Body of pancreas (tissue), 4 donors: Measurements from ENCODE around the gene CHN1. TPM values are rescaled to one million over a fixed set of nuclear protein-coding genes. Genes with fewer than 3 reads are reported as not detected.

Experiments used
- ATAC-seq: fragments of 150-250 bp; one replicate; pipeline ENCODE4 v1.9.1; 2016
- DNase-seq, 4 donors: peaks; one replicate each; pipeline ENCODE4 v3.0.0-alpha.2; 2019
- H3K27ac ChIP-seq, 4 donors: fragments of 200-600 bp; sonication (generic); 1 replicate in 3 of 4; 2 replicates in 1 of 4; pipeline versions ENCODE4 v1.5.1 to v1.6.1; 2016 to 2019; ENCODE audit warnings: mild to moderate bottlenecking in 1 of 4, mixed read lengths in 1 of 4, moderate library complexity in 1 of 4
- H3K27me3 ChIP-seq, 2 donors: fragments of 200-600 bp; sonication (generic); one replicate each; pipeline ENCODE4 v1.6.0; 2016; ENCODE audit warnings: mild to moderate bottlenecking in 1 of 2
- H3K36me3 ChIP-seq, 2 donors: fragments of 200-600 bp; sonication (generic); replicated peaks in 1 of 2; 2 replicates each; pipeline ENCODE4 v1.5.1; 2016; ENCODE audit warnings: low read depth in 2 of 2; ENCODE audit not compliant: insufficient read depth in 1 of 2
- H3K4me1 ChIP-seq: fragments of 200-600 bp; sonication (generic); one replicate; pipeline ENCODE4 v1.6.0; 2016
- H3K4me3 ChIP-seq, 2 donors: fragments of 200-600 bp; sonication (generic); 1 replicate in 1 of 2; 2 replicates in 1 of 2; pipeline ENCODE4 v1.5.1; 2016 to 2019
- H3K9me3 ChIP-seq, 3 donors: fragments of 200-600 bp; sonication (generic); 1 replicate in 2 of 3; 2 replicates in 1 of 3; pipeline ENCODE4 v1.5.1; 2016
- POLR2A ChIP-seq, 3 donors: fragments of 450-650 bp; IDR thresholded peaks; one replicate each; pipeline ENCODE4 v1.6.1; 2016; ENCODE audit warnings: antibody characterized with exemption in 3 of 3, mild to moderate bottlenecking in 2 of 3
- WGBS, 2 donors: methylation state at CpG; one replicate each; pipeline ENCODE4 v1.1.5; 2017; 5-methylcytosine and 5-hydroxymethylcytosine counted together
- intact Hi-C: fragments of 100-400 bp; cut with DNase I; formaldehyde crosslinking; loops from one replicate; pipeline ENCODE4 v1.15.1; 2023
- total RNA-seq, 2 donors: library from RNA; depleted of rRNA; stranded (reverse); fragments of >200 nt; gene quantifications; one replicate each; pipeline ENCODE4 v1.1.0, GENCODE V29; 2016
- TF ChIP-seq, protein P1 (sequence below), 7 experiments: fragments of 450-650 bp in 4 of 7; fragments of 200-600 bp in 3 of 7; sonication (generic) in 3 of 7; IDR thresholded peaks; one replicate each; pipeline ENCODE4 v1.5.1; 2016 to 2019; ENCODE audit warnings: antibody characterized with exemption in 7 of 7

The CHN1 gene
- total RNA-seq, 2 donors from 2014 or later: 2.9 to 11.9 TPM

DNA sequence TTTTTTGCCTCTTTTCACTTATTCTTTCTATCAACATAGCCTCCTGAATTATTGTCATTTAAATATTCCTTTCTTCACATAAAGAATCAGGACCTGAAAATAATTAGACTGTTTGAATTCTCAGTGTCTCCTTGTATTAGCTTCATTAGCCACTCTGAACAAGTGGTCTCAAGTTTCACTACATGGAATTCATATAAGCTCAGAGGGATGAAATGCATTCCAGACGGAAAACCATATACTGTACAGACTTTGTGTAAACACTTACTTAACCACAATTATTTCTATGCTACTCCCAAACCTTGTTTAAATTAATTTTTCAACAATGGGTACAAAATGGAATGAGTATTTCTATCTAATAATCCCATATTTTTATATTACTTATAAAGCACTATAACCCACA, 53.4 kb downstream of the CHN1 start:
- H3K4me3 ChIP-seq: no peak overlapping the region
- no peak overlapping the region for H3K27ac ChIP-seq
- H3K9me3 ChIP-seq: no peaks in the 10 kb centered on the region
- no peaks in the 10 kb centered on the region for H3K36me3 ChIP-seq
- no peak for ATAC-seq
- no peaks in the 10 kb centered on the region for H3K27me3 ChIP-seq
- 77 to 93% methylated on average over 1 of the region's 1 CpG for WGBS, 2 donors
- no peaks in the 10 kb centered on the region for H3K4me1 ChIP-seq
- DNase-seq: no peak
- TF ChIP-seq, protein P1, sequence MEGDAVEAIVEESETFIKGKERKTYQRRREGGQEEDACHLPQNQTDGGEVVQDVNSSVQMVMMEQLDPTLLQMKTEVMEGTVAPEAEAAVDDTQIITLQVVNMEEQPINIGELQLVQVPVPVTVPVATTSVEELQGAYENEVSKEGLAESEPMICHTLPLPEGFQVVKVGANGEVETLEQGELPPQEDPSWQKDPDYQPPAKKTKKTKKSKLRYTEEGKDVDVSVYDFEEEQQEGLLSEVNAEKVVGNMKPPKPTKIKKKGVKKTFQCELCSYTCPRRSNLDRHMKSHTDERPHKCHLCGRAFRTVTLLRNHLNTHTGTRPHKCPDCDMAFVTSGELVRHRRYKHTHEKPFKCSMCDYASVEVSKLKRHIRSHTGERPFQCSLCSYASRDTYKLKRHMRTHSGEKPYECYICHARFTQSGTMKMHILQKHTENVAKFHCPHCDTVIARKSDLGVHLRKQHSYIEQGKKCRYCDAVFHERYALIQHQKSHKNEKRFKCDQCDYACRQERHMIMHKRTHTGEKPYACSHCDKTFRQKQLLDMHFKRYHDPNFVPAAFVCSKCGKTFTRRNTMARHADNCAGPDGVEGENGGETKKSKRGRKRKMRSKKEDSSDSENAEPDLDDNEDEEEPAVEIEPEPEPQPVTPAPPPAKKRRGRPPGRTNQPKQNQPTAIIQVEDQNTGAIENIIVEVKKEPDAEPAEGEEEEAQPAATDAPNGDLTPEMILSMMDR (IDR thresholded peaks at IDR 0.05): no peak
- TF ChIP-seq POLR2A (IDR thresholded peaks at IDR 0.05): no peak
- intact Hi-C loops: no loop called here

DNA sequence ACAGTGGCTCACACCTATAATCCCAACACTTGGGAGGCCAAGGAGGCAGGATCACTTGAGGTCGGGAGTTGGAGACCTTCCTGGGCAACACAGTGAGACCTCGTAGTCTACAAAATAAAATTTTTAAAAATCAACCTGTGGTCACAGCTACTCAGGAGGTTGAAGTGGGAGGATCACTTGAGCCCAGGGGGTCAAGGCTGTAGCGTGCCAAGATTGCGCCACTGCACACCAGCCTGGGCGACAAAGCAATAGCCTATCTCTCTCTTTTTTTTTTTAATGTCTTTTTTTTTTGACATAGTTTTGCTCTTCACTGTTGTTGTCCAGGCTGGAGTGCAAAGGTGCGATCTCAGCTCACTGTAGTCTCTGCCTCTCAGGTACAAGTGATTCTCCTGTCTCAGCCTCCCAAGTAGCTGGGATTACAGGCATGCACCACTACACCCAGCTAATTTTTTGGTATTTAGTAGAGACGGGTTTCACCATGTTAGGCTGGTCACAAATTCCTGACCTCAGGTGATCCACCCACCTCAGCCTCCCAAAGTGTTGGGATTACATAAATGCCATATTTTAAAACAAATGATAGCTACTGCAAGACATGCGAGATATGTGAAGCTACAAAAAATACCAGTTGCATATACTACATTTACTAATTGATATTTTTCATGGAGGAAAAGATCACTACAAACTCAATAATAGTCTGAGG, 55.0 kb downstream of the CHN1 start:
- Histone ChIP-seq H3K27me3 (no peaks in the 10 kb centered on the region), H3K9me3 (no peaks in the 10 kb centered on the region), H3K36me3 (no peaks in the 10 kb centered on the region), H3K27ac (no peak overlapping the region), H3K4me1 (no peaks in the 10 kb centered on the region), H3K4me3 (no peak overlapping the region)
- DNase-seq: no peak
- no peak for ATAC-seq
- intact Hi-C loops: no loop called here
- WGBS, 2 donors: 86 to 93% methylated on average over 8 of the region's 8 CpGs
- no peak for TF ChIP-seq POLR2A (IDR thresholded peaks at IDR 0.05)
- TF ChIP-seq, protein P1 (IDR thresholded peaks at IDR 0.05): no peak

DNA sequence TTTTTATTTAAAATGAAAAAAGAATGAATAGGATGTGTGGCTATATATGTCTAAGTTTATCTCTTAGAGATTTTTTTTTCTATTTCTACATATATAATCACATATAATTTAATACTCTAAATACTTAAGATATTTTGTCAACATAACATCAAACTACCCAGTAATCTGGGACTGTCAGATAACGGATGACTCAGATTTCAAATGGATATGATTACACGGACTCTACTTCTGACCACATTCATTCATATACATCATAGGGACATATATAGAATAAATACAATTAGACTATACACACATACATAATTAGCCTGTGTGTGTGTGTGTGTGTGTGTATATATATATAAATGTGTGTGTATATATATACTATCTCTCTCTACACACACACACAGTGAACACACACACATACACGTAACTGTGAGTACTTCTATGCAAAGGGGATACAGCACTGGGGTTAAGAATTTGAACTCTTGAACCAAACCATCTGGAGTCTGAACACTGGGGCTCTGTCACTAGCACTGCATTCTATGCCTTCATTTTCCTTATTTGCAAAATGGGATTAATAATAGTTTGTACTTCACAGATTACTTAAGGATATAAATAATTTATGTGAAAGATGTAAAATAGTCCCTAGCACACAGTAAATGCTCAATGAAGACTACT, 59.5 kb downstream of the CHN1 start:
- TF ChIP-seq, protein P1 (IDR thresholded peaks at IDR 0.05): no peak
- no peak for TF ChIP-seq POLR2A (IDR thresholded peaks at IDR 0.05)
- H3K4me1 ChIP-seq: no peaks in the 10 kb centered on the region
- WGBS, 2 donors: 83 to 88% methylated on average over 3 of the region's 3 CpGs
- H3K27me3 ChIP-seq: no peaks in the 10 kb centered on the region
- DNase-seq: no peak
- H3K27ac ChIP-seq: no peak overlapping the region
- H3K36me3 ChIP-seq: no peaks in the 10 kb centered on the region
- no peak for ATAC-seq
- intact Hi-C loops: no loop called here
- H3K4me3 ChIP-seq: no peak overlapping the region
- H3K9me3 ChIP-seq: no peaks in the 10 kb centered on the region

DNA sequence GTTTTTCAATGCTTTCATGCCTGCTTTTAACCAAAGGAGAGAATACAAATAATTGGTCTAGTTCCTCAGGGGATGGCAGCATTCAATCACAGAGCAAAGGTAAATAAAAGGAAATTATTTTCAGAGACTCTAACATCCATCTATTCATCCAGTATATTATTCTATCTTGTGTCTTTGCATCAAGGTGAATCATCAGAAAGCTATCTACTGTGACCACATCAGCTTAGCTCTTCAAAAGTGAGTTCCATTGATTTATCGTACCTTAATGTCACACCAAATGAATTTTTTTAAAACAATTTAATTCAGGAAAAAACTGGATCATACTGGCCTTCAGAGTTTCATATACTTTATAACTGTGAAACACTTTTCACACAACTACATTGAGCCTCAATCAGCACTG, 66.1 kb downstream of the CHN1 start:
- no peaks in the 10 kb centered on the region for H3K9me3 ChIP-seq
- no peak overlapping the region for H3K4me3 ChIP-seq
- TF ChIP-seq, protein P1 (IDR thresholded peaks at IDR 0.05): no peak
- TF ChIP-seq POLR2A (IDR thresholded peaks at IDR 0.05): no peak
- H3K27me3 ChIP-seq: no peaks in the 10 kb centered on the region
- intact Hi-C loops: no loop called here
- 84 to 86% methylated on average over 1 of the region's 1 CpG for WGBS, 2 donors
- no peaks in the 10 kb centered on the region for H3K36me3 ChIP-seq
- no peak overlapping the region for H3K27ac ChIP-seq
- ATAC-seq (no peak), DNase-seq (no peak)
- H3K4me1 ChIP-seq: no peaks in the 10 kb centered on the region

DNA sequence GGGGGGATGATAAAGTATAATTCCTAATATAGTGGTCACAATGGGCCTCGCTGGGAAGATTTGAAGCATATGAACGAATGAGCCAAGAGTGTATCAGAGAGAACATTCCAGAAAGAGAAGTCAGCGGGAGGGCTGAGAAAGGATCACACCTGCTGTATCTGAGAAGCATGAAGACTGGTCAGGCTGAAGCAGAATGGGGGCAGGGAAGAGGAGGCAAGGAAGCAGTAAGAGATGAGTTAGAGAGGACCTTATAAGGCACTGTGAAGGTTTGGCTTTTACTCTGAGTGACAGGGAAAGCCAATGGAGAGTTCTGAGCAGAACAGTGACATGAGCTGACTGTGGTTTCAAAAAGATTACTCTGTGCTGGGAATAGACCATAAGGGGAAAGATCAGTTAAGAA, 73.5 kb downstream of the CHN1 start:
- TF ChIP-seq, protein P1 (IDR thresholded peaks at IDR 0.05): no peak
- TF ChIP-seq POLR2A (IDR thresholded peaks at IDR 0.05): no peak
- WGBS, 2 donors: 85 to 89% methylated on average over 3 of the region's 3 CpGs
- no peaks in the 10 kb centered on the region for H3K4me1 ChIP-seq
- intact Hi-C loops: no loop called here
- H3K4me3 ChIP-seq: no peak overlapping the region
- H3K9me3 ChIP-seq: no peaks in the 10 kb centered on the region
- DNase-seq (no peak), ATAC-seq (no peak)
- no peaks in the 10 kb centered on the region for H3K27me3 ChIP-seq
- no peaks in the 10 kb centered on the region for H3K36me3 ChIP-seq
- no peak overlapping the region for H3K27ac ChIP-seq
